Endothelial cell of umbilical vein (primary cell): ENCODE results near the gene LPP. TPM values are rescaled to one million over a fixed set of nuclear protein-coding genes. Genes with fewer than 3 reads are reported as not detected.

Source experiments
- BruUV-seq: library from RNA; stranded (reverse); fragments of 400-500 nt; replicated peaks from 2 replicates; lab custom pipeline; 2021; lab: Mats Ljungman, UMichigan
- CTCF ChIA-PET: fragments of 300-600, 350-600 bp; sonication (Branson Sonifier 250); formaldehyde crosslinking; loops from one replicate; lab custom pipeline; 2021; ENCODE audit warnings: antibody characterized with exemption, inconsistent platforms; lab: Charles Lee
- POLR2A ChIA-PET: fragments of 300-600, 350-600 bp; sonication (Branson Sonifier 250); formaldehyde crosslinking; loops from one replicate; lab custom pipeline; 2021; ENCODE audit warnings: antibody characterized with exemption, inconsistent platforms; lab: Charles Lee
- DNase-seq: peaks from one replicate; pipeline ENCODE4 v3.0.0-alpha.2; 2011; ENCODE audit warnings: low read depth, low spot score
- FAIRE-seq: peaks from 2 replicates; lab custom pipeline; 2011; peaks lifted over from hg19 to GRCh38; lab: Jason Lieb, UNC
- H2AFZ ChIP-seq: 2 replicates; pipeline ENCODE4 v1.6.0; 2012; ENCODE audit warnings: low read depth, low read length, control low read depth, inconsistent platforms
- H3K27ac ChIP-seq: 2 replicates; pipeline ENCODE4 v1.5.1; 2011; ENCODE audit warnings: low read depth, mild to moderate bottlenecking, control low read depth, low read length, moderate library complexity; ENCODE audit not compliant: insufficient read depth
- H3K27me3 ChIP-seq, 2 experiments: 2 replicates each; pipeline versions ENCODE4 v1.6.0 to v1.6.1; 2011; ENCODE audit warnings: low read length in 2 of 2, mixed read lengths in 1 of 2; ENCODE audit not compliant: control insufficient read depth in 2 of 2, insufficient read depth in 2 of 2
- H3K36me3 ChIP-seq, 2 experiments: 2 replicates in 1 of 2; 3 replicates in 1 of 2; pipeline ENCODE4 v1.5.1; 2011; ENCODE audit warnings: low read length in 2 of 2, mild to moderate bottlenecking in 1 of 2, moderate library complexity in 1 of 2; ENCODE audit not compliant: control insufficient read depth in 2 of 2, insufficient read depth in 2 of 2; ENCODE audit errors: extremely low read depth in 1 of 2
- H3K4me1 ChIP-seq: 3 replicates; pipeline ENCODE4 v1.5.1; 2011; ENCODE audit warnings: mild to moderate bottlenecking, low read length; ENCODE audit not compliant: control insufficient read depth, insufficient read depth; ENCODE audit errors: extremely low read depth
- H3K4me2 ChIP-seq: 2 replicates; pipeline ENCODE4 v1.6.1; 2011; ENCODE audit warnings: low read length, control low read depth, mixed read lengths; ENCODE audit not compliant: insufficient read depth
- H3K4me3 ChIP-seq, 3 experiments: fragments of 200-600 bp in 1 of 3; sonication (generic), shearing (Covaris generic) in 1 of 3; replicated peaks in 1 of 3; 2 replicates each; pipeline ENCODE4 v1.5.1; 2011 to 2016; ENCODE audit warnings: control low read depth in 3 of 3, low read length in 3 of 3, mild to moderate bottlenecking in 2 of 3, inconsistent platforms in 1 of 3, low read depth in 1 of 3, moderate library complexity in 1 of 3; ENCODE audit not compliant: insufficient read depth in 1 of 3
- H3K79me2 ChIP-seq: 2 replicates; pipeline ENCODE4 v1.6.0; 2012; ENCODE audit warnings: low read length, inconsistent platforms; ENCODE audit not compliant: control insufficient read depth, insufficient read depth
- H3K9ac ChIP-seq: replicated peaks from 2 replicates; pipeline ENCODE3; 2011; ENCODE audit warnings: low read length, control low read depth; ENCODE audit not compliant: insufficient read depth; ENCODE audit errors: extremely low read depth
- H3K9me1 ChIP-seq: replicated peaks from 3 replicates; pipeline ENCODE4 v1.6.0; 2011; ENCODE audit warnings: mild to moderate bottlenecking, low read length; ENCODE audit not compliant: control insufficient read depth, insufficient read depth; ENCODE audit errors: extremely low read depth
- H3K9me3 ChIP-seq: replicated peaks from 2 replicates; pipeline ENCODE4 v1.5.1; 2012; ENCODE audit warnings: low read length, inconsistent platforms; ENCODE audit not compliant: control insufficient read depth, insufficient read depth
- H4K20me1 ChIP-seq: replicated peaks from 2 replicates; pipeline ENCODE3; 2011; ENCODE audit warnings: mild to moderate bottlenecking, low read length; ENCODE audit not compliant: control insufficient read depth, insufficient read depth; ENCODE audit errors: extremely low read depth
- CTCF ChIP-seq, 2 donors: IDR thresholded peaks; 1 replicate in 1 of 2; 2 replicates in 1 of 2; pipeline ENCODE4 v1.5.1; 2011; ENCODE audit warnings: low read length in 2 of 2, mild to moderate bottlenecking in 2 of 2, moderate library complexity in 2 of 2, control low read depth in 1 of 2, inconsistent platforms in 1 of 2, low read depth in 1 of 2; ENCODE audit not compliant: insufficient read depth in 1 of 2; ENCODE audit errors: extremely low read depth in 1 of 2
- EZH2 ChIP-seq: IDR thresholded peaks from 2 replicates; pipeline ENCODE4 v1.6.1; 2012; ENCODE audit warnings: borderline replicate concordance, low read depth, mild to moderate bottlenecking, moderate library complexity, low read length, inconsistent platforms; ENCODE audit not compliant: severe bottlenecking
- FOS ChIP-seq: IDR thresholded peaks from 2 replicates; pipeline ENCODE4 v1.6.1; 2011; ENCODE audit warnings: mild to moderate bottlenecking, low read length, moderate library complexity, borderline replicate concordance; ENCODE audit not compliant: insufficient read depth
- GATA2 ChIP-seq: IDR thresholded peaks from 2 replicates; pipeline ENCODE4 v1.7.0; 2011; ENCODE audit warnings: low read depth, mild to moderate bottlenecking, moderate library complexity, mixed read lengths, low read length; ENCODE audit not compliant: insufficient read length, insufficient read depth
- JUN ChIP-seq: IDR thresholded peaks from 2 replicates; pipeline ENCODE4 v1.6.1; 2011; ENCODE audit warnings: borderline replicate concordance, low read depth; ENCODE audit not compliant: insufficient read length, insufficient read depth
- MAX ChIP-seq: IDR thresholded peaks from 2 replicates; pipeline ENCODE4 v1.6.1; 2011; ENCODE audit not compliant: insufficient read depth, insufficient read length
- MYC ChIP-seq: IDR thresholded peaks from one replicate; pipeline ENCODE4 v1.6.1; 2011; ENCODE audit warnings: mild to moderate bottlenecking, low read depth, low read length
- POLR2A ChIP-seq: IDR thresholded peaks from 2 replicates; pipeline ENCODE4 v1.6.1; 2012; ENCODE audit warnings: low read depth, mild to moderate bottlenecking, control low read depth, low read length
- POLR2AphosphoS5 ChIP-seq: IDR thresholded peaks from 2 replicates; pipeline ENCODE4 v1.6.1; 2012; ENCODE audit warnings: low read depth, mild to moderate bottlenecking, control low read depth, low read length, moderate library complexity; ENCODE audit not compliant: insufficient read depth
- dilution Hi-C: fragments of 300-500 bp; cut with MboI; formaldehyde crosslinking; loops from one replicate; pipeline ENCODE4 v1.15.0; 2019; ENCODE audit warnings: low sequenced_read_pairs; ENCODE audit not compliant: extremely low pct_ligation_motif_present
- intact Hi-C: fragments of 100-400 bp; cut with micrococcal nuclease; formaldehyde crosslinking; loops from one replicate; pipeline ENCODE4 v1.10.0; 2022
- polyA plus RNA-seq, 4 experiments: library from polyadenylated mRNA; depleted of rRNA in 3 of 4; stranded (reverse) in 3 of 4; unstranded in 1 of 4; fragments of >200 nt; gene quantifications; 2 replicates each; pipeline versions ENCODE4 v1.2.1 to v1.2.3, GENCODE V29; 2011 to 2012; ENCODE audit warnings: missing spikeins in 1 of 4
- total RNA-seq: library from RNA; stranded (reverse); gene quantifications from 2 replicates; pipeline ENCODE4 v1.2.3, GENCODE V29; 2021

LPP gene
- total and polyA plus RNA-seq, 2 donors (not counting 3 experiments of a cell fraction or from before 2014, with no cell fraction given): 16.9 to 153 TPM

GRCh38 chr3:188700501-188700900, 546.5 kb downstream of the LPP start:
- DNase-seq: no peak
- H3K9ac ChIP-seq: no peak overlapping the region
- no peaks in the 10 kb centered on the region for H3K4me1 ChIP-seq
- POLR2A ChIA-PET: no interaction called here
- no peaks in the 10 kb centered on the region for H3K27me3 ChIP-seq
- intact Hi-C loops: no loop called here
- H3K36me3 ChIP-seq: no peaks in the 10 kb centered on the region
- H3K4me3 ChIP-seq: no peak overlapping the region
- FAIRE-seq: no peak
- no peaks in the 10 kb centered on the region for H3K9me1 ChIP-seq
- no peak for TF ChIP-seq GATA2
- TF ChIP-seq POLR2AphosphoS5: no peak
- TF ChIP-seq JUN: no peak
- TF ChIP-seq EZH2: no peak
- dilution Hi-C loops: no loop called here
- CTCF ChIA-PET: no interaction called here
- no peak overlapping the region for H3K27ac ChIP-seq
- no peak overlapping the region for H2AFZ ChIP-seq
- H3K4me2 ChIP-seq: no peak overlapping the region
- H3K79me2 ChIP-seq: no peaks in the 10 kb centered on the region
- H4K20me1 ChIP-seq: no peaks in the 10 kb centered on the region
- H3K9me3 ChIP-seq: no peaks in the 10 kb centered on the region
- BruUV-seq: no TSS peak

- intact Hi-C loops (no loop called here), dilution Hi-C loops (no loop called here)
- Histone ChIP-seq H3K4me1 (no peaks in the 10 kb centered on the region), H3K79me2 (no peaks in the 10 kb centered on the region), H3K27me3 (no peaks in the 10 kb centered on the region), H4K20me1 (no peaks in the 10 kb centered on the region), H3K27ac (no peak overlapping the region), H3K4me2 (no peak overlapping the region), H3K9me3 (no peaks in the 10 kb centered on the region), H3K9ac (no peak overlapping the region), H3K36me3 (no peaks in the 10 kb centered on the region), H2AFZ (no peak overlapping the region), H3K4me3 (no peak overlapping the region), H3K9me1 (no peaks in the 10 kb centered on the region)
- DNase-seq: no peak
- CTCF ChIA-PET: no interaction called here
- FAIRE-seq: no peak
- TF ChIP-seq GATA2: no peak
- TF ChIP-seq MYC: no peak
- TF ChIP-seq POLR2A: no peak
- no peak for TF ChIP-seq MAX
- TF ChIP-seq POLR2AphosphoS5: no peak
- TF ChIP-seq CTCF (IDR thresholded peaks at IDR 0.05; ENCODE audit: extremely low read depth in 1 of 2, insufficient read depth in 1 of 2, low read depth in 1 of 2, low read length in 2 of 2): no peak
- no peak for TF ChIP-seq FOS
- no peak for TF ChIP-seq EZH2
- TF ChIP-seq JUN: no peak
- POLR2A ChIA-PET: no interaction called here
- BruUV-seq: no TSS peak
Observed at GRCh38 chr3:188700918-188701317, 547.0 kb downstream of the LPP start.
